Keratinocyte (primary cell): ENCODE measurements around the gene PDZD2. TPM values are rescaled to one million over a fixed set of nuclear protein-coding genes. Genes with fewer than 3 reads are reported as not detected.

Experiments used
- DNase-seq: peaks from one replicate; pipeline ENCODE4 v3.0.0-alpha.2; 2011; ENCODE audit warnings: low read depth, missing footprints, low spot score
- FAIRE-seq: peaks from 2 replicates; lab custom pipeline; 2011; peaks lifted over from hg19 to GRCh38; lab: Jason Lieb, UNC
- H2AFZ ChIP-seq: 2 replicates; pipeline ENCODE4 v1.6.0; 2012; ENCODE audit warnings: low read length, control low read depth, inconsistent platforms; ENCODE audit not compliant: control insufficient read depth
- H3K27ac ChIP-seq: 2 replicates; pipeline ENCODE4 v1.5.1; 2011; ENCODE audit warnings: low read length; ENCODE audit not compliant: control insufficient read depth, insufficient read depth
- H3K27me3 ChIP-seq: 3 replicates; pipeline ENCODE4 v1.6.0; 2011; ENCODE audit warnings: low read length; ENCODE audit not compliant: control insufficient read depth, insufficient read depth; ENCODE audit errors: extremely low read depth
- H3K36me3 ChIP-seq, 2 experiments: 2 replicates in 1 of 2; 3 replicates in 1 of 2; pipeline ENCODE4 v1.5.1; 2011; ENCODE audit warnings: low read length in 2 of 2, mild to moderate bottlenecking in 1 of 2; ENCODE audit not compliant: control insufficient read depth in 2 of 2, insufficient read depth in 2 of 2; ENCODE audit errors: extremely low read depth in 1 of 2
- H3K4me1 ChIP-seq: 3 replicates; pipeline ENCODE4 v1.5.1; 2011; ENCODE audit warnings: low read length; ENCODE audit not compliant: control insufficient read depth, insufficient read depth; ENCODE audit errors: extremely low read depth
- H3K4me2 ChIP-seq: 3 replicates; pipeline ENCODE4 v1.6.0; 2011; ENCODE audit warnings: low read depth, low read length; ENCODE audit not compliant: control insufficient read depth, insufficient read depth; ENCODE audit errors: extremely low read depth
- H3K4me3 ChIP-seq, 3 experiments: fragments of 200-600 bp in 1 of 3; sonication (generic) in 1 of 3; 2 replicates in 2 of 3; 3 replicates in 1 of 3; pipeline ENCODE4 v1.5.1; 2011 to 2016; ENCODE audit warnings: low read length in 3 of 3, mild to moderate bottlenecking in 3 of 3, control low read depth in 2 of 3, inconsistent platforms in 1 of 3, low read depth in 1 of 3, mixed read lengths in 1 of 3, mixed run types in 1 of 3, moderate library complexity in 1 of 3; ENCODE audit not compliant: control insufficient read depth in 2 of 3, insufficient read depth in 2 of 3; ENCODE audit errors: extremely low read depth in 1 of 3
- H3K79me2 ChIP-seq: 2 replicates; pipeline ENCODE4 v1.6.0; 2012; ENCODE audit warnings: low read length; ENCODE audit not compliant: control insufficient read depth, insufficient read depth
- H3K9ac ChIP-seq: 3 replicates; pipeline ENCODE4 v1.6.0; 2011; ENCODE audit warnings: low read length; ENCODE audit not compliant: control insufficient read depth, insufficient read depth; ENCODE audit errors: extremely low read depth
- H3K9me1 ChIP-seq: 3 replicates; pipeline ENCODE4 v1.6.0; 2011; ENCODE audit warnings: low read length; ENCODE audit not compliant: control insufficient read depth, insufficient read depth; ENCODE audit errors: extremely low read depth
- H3K9me3 ChIP-seq: 2 replicates; pipeline ENCODE4 v1.5.1; 2012; ENCODE audit warnings: low read depth, low read length; ENCODE audit not compliant: control insufficient read depth
- H4K20me1 ChIP-seq: 3 replicates; pipeline ENCODE4 v1.6.0; 2011; ENCODE audit warnings: low read length; ENCODE audit not compliant: control insufficient read depth, insufficient read depth; ENCODE audit errors: extremely low read depth
- CTCF ChIP-seq, 3 experiments: IDR thresholded peaks in 1 of 3; conservative IDR thresholded peaks in 1 of 3; optimal IDR thresholded peaks in 1 of 3; 2 replicates in 2 of 3; 3 replicates in 1 of 3; pipeline versions ENCODE3 to v1.5.1; 2011; ENCODE audit warnings: low read length in 3 of 3, mild to moderate bottlenecking in 3 of 3, moderate library complexity in 2 of 3, control low read depth in 1 of 3, inconsistent platforms in 1 of 3; ENCODE audit not compliant: insufficient read depth in 2 of 3; ENCODE audit errors: extremely low read depth in 1 of 3
- EZH2 ChIP-seq: IDR thresholded peaks from one replicate; pipeline ENCODE4 v1.6.1; 2012; ENCODE audit warnings: inconsistent platforms, mild to moderate bottlenecking, low read length, moderate library complexity
- dilution Hi-C: fragments of 300-500 bp; cut with MboI; formaldehyde crosslinking; loops from one replicate; pipeline ENCODE4 v1.7.0; 2020; ENCODE audit warnings: low sequenced_read_pairs; ENCODE audit not compliant: extremely low pct_ligation_motif_present
- polyA plus RNA-seq, 5 experiments: library from polyadenylated mRNA; depleted of rRNA in 3 of 5; stranded (reverse) in 3 of 5; stranded (forward) in 1 of 5; unstranded in 1 of 5; fragments of >200 nt; gene quantifications; 1 replicate in 1 of 5; 2 replicates in 3 of 5; 3 replicates in 1 of 5; pipeline versions ENCODE4 v1.2.1 to v1.2.3, GENCODE V29; 2011 to 2012; ENCODE audit warnings: missing spikeins in 2 of 5, low read depth in 1 of 5, low replicate concordance in 1 of 5

Gene PDZD2
- polyA plus RNA-seq, 1 donor (not counting 4 experiments of a cell fraction or from before 2014, with no cell fraction given): 7.3 TPM

DNA sequence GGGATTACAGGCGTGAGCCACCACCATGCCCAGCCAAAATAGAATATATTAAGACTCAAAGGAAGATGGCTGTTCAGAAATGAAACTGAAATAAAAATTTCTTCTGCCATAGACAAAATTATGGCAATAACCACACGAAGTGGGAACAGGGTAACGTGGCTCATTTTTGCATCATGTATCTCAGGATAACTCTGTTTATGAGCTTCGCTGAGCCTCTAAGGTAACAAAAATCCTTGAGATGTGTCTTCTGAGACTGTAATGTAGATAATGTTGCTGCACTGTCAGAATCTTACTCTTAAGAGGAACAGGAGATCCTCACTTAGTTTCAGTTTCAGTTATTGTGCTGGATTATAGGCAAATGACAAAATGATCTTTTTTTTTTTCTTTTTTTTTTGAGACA lies 381.3 kb downstream of the PDZD2 start:
- Histone ChIP-seq H3K4me1 (peaks cover 12% of the 10 kb centered on the region), H3K9me1 (peaks cover 2% of the 10 kb centered on the region), H3K27ac (no peak overlapping the region), H2AFZ (no peak overlapping the region), H4K20me1 (no peaks in the 10 kb centered on the region), H3K9me3 (no peaks in the 10 kb centered on the region), H3K4me2 (no peak overlapping the region), H3K36me3 (peaks cover 0 to 4% of the 10 kb centered on the region in 2 experiments), H3K79me2 (no peaks in the 10 kb centered on the region), H3K27me3 (no peaks in the 10 kb centered on the region), H3K4me3 (no peak overlapping the region), H3K9ac (no peak overlapping the region)
- DNase-seq (no peak), FAIRE-seq (no peak)
- TF ChIP-seq EZH2: no peak
- TF ChIP-seq CTCF (optimal IDR thresholded peaks at IDR 0.05 in 1 of 3, IDR thresholded peaks at IDR 0.05 in 1 of 3, conservative IDR thresholded peaks at IDR 0.05 in 1 of 3; ENCODE audit: extremely low read depth in 1 of 3, insufficient read depth in 2 of 3, low read length in 3 of 3): no peak
- dilution Hi-C loops: no loop called here

- H4K20me1 ChIP-seq: no peaks in the 10 kb centered on the region
- no peak overlapping the region for H3K9ac ChIP-seq
- peaks cover 0 to 3% of the 10 kb centered on the region in 2 experiments for H3K36me3 ChIP-seq
- TF ChIP-seq EZH2 (no peak), CTCF (optimal IDR thresholded peaks at IDR 0.05 in 1 of 3, IDR thresholded peaks at IDR 0.05 in 1 of 3, conservative IDR thresholded peaks at IDR 0.05 in 1 of 3; ENCODE audit: extremely low read depth in 1 of 3, insufficient read depth in 2 of 3, low read length in 3 of 3) (no peak)
- H3K4me2 ChIP-seq: no peak overlapping the region
- peaks cover 2% of the 10 kb centered on the region for H3K9me1 ChIP-seq
- dilution Hi-C loops: no loop called here
- H2AFZ ChIP-seq: no peak overlapping the region
- FAIRE-seq: no peak
- no peaks in the 10 kb centered on the region for H3K27me3 ChIP-seq
- H3K9me3 ChIP-seq: no peaks in the 10 kb centered on the region
- H3K4me3 ChIP-seq: no peak overlapping the region
- no peak overlapping the region for H3K27ac ChIP-seq
- no peaks in the 10 kb centered on the region for H3K79me2 ChIP-seq
- DNase-seq: no peak
- H3K4me1 ChIP-seq: peaks cover 12% of the 10 kb centered on the region
Observed at GRCh38 chr5:32020946-32021345, 382.0 kb downstream of the PDZD2 start.
